Measurements from ENCODE around the gene ZNF500. TPM values are rescaled to one million over a fixed set of nuclear protein-coding genes. Genes with fewer than 3 reads are reported as not detected.

Gene ZNF500
- total and polyA plus RNA-seq, 2 donors (not counting 3 experiments of a cell fraction or from before 2014, with no cell fraction given) = 8.6 to 13.5 TPM

DNA sequence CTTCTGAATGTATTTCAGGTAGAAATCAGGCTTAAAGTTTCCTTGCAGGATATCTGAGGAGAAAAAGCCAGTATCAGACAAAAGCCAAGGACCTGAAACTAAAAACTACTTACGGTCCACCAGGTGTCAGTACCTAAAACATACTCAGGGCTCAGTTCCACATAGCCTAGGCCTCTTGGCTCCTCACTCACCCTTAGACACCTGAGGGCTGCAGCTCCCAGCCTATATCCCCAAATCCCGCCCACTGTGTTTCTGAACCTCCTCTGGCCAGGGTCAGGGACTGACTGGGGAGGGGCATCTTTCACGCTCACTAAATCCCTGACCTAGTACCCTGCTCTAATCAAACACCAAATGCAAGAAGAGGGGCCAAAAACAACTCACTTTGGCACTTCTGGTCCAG is 44.3 kb upstream of the ZNF500 start:
- TF ChIP-seq, protein P1, sequence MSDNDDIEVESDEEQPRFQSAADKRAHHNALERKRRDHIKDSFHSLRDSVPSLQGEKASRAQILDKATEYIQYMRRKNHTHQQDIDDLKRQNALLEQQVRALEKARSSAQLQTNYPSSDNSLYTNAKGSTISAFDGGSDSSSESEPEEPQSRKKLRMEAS (IDR thresholded peaks at IDR 0.05; ENCODE audit: insufficient read depth, insufficient read length) = no peak
- TF ChIP-seq, protein P2, sequence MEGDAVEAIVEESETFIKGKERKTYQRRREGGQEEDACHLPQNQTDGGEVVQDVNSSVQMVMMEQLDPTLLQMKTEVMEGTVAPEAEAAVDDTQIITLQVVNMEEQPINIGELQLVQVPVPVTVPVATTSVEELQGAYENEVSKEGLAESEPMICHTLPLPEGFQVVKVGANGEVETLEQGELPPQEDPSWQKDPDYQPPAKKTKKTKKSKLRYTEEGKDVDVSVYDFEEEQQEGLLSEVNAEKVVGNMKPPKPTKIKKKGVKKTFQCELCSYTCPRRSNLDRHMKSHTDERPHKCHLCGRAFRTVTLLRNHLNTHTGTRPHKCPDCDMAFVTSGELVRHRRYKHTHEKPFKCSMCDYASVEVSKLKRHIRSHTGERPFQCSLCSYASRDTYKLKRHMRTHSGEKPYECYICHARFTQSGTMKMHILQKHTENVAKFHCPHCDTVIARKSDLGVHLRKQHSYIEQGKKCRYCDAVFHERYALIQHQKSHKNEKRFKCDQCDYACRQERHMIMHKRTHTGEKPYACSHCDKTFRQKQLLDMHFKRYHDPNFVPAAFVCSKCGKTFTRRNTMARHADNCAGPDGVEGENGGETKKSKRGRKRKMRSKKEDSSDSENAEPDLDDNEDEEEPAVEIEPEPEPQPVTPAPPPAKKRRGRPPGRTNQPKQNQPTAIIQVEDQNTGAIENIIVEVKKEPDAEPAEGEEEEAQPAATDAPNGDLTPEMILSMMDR (IDR thresholded peaks at IDR 0.05; ENCODE audit: extremely low read depth in 1 of 2, insufficient read depth in 1 of 2, low read depth in 1 of 2, low read length in 2 of 2) = no peak
- TF ChIP-seq JUN (IDR thresholded peaks at IDR 0.05; ENCODE audit: borderline replicate concordance, insufficient read depth, insufficient read length, low read depth) = no peak
- no peak for TF ChIP-seq EZH2 (IDR thresholded peaks at IDR 0.05; ENCODE audit: borderline replicate concordance, low read depth, low read length, severe bottlenecking)
- H4K20me1 ChIP-seq (replicated peaks; ENCODE audit: control insufficient read depth, extremely low read depth, insufficient read depth, low read length) = no peaks in the 10 kb centered on the region
- H3K36me3 ChIP-seq (ENCODE audit: control insufficient read depth in 2 of 2, extremely low read depth in 1 of 2, insufficient read depth in 2 of 2, low read length in 2 of 2) = peaks cover 14 to 30% of the 10 kb centered on the region in 2 experiments
- H2AFZ ChIP-seq (ENCODE audit: low read depth, low read length) = no peak overlapping the region
- DNase-seq (ENCODE audit: low read depth, low spot score) = no peak
- no peak overlapping the region for H3K27ac ChIP-seq (ENCODE audit: insufficient read depth, low read depth, low read length)
- BruUV-seq (replicated peaks) = no TSS peak
- H3K79me2 ChIP-seq (ENCODE audit: control insufficient read depth, insufficient read depth, low read length) = no peaks in the 10 kb centered on the region
- H3K9ac ChIP-seq (replicated peaks; ENCODE audit: extremely low read depth, insufficient read depth, low read length) = no peak overlapping the region
- H3K4me1 ChIP-seq (ENCODE audit: control insufficient read depth, extremely low read depth, insufficient read depth, low read length) = no peaks in the 10 kb centered on the region
- no peak for FAIRE-seq
- no peaks in the 10 kb centered on the region for H3K9me1 ChIP-seq (replicated peaks; ENCODE audit: control insufficient read depth, extremely low read depth, insufficient read depth, low read length)
- ChIA-PET CTCF (no interaction called here), POLR2A (no interaction called here)
- dilution Hi-C loops (cut with MboI; ENCODE audit: extremely low pct_ligation_motif_present, low sequenced_read_pairs) (no loop called here), intact Hi-C loops (cut with micrococcal nuclease) (no loop called here)
- no peak overlapping the region for H3K4me3 ChIP-seq (replicated peaks in 1 of 3; ENCODE audit: insufficient read depth in 1 of 3, low read depth in 1 of 3, low read length in 3 of 3)
- no peaks in the 10 kb centered on the region for H3K9me3 ChIP-seq (replicated peaks; ENCODE audit: control insufficient read depth, insufficient read depth, low read length)
- no peak overlapping the region for H3K4me2 ChIP-seq (ENCODE audit: insufficient read depth, low read length)
- no peaks in the 10 kb centered on the region for H3K27me3 ChIP-seq (ENCODE audit: control insufficient read depth in 2 of 2, insufficient read depth in 2 of 2, low read length in 2 of 2)

DNA sequence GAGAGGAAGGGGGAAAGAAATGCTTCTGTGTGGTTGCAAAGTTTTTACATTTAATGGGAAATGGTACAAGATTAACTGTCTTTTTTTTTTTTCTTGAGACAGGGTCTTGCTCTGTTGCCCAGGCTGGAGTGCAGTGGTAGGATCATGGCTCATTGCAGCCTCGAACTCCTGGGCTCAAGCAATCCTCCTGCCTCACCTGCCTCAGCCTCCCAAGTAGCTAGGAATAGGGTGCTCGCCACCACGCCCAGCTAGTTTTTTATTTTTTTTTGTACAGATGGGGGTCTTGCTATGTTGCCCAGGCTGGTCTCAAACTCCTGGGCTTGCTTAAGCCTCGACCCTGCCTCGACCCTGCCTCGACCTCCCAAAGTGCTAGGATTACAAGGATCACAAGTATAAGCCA is 39.3 kb upstream of the ZNF500 start:
- BruUV-seq (replicated peaks) = no TSS peak
- Histone ChIP-seq H3K9ac (replicated peaks; ENCODE audit: extremely low read depth, insufficient read depth, low read length) (no peak overlapping the region), H3K9me1 (replicated peaks; ENCODE audit: control insufficient read depth, extremely low read depth, insufficient read depth, low read length) (no peaks in the 10 kb centered on the region), H3K4me3 (replicated peaks in 1 of 3; ENCODE audit: insufficient read depth in 1 of 3, low read depth in 1 of 3, low read length in 3 of 3) (no peak overlapping the region), H3K27me3 (ENCODE audit: control insufficient read depth in 2 of 2, insufficient read depth in 2 of 2, low read length in 2 of 2) (no peaks in the 10 kb centered on the region), H3K27ac (ENCODE audit: insufficient read depth, low read depth, low read length) (no peak overlapping the region), H3K4me2 (ENCODE audit: insufficient read depth, low read length) (no peak overlapping the region), H3K79me2 (ENCODE audit: control insufficient read depth, insufficient read depth, low read length) (no peaks in the 10 kb centered on the region), H3K36me3 (ENCODE audit: control insufficient read depth in 2 of 2, extremely low read depth in 1 of 2, insufficient read depth in 2 of 2, low read length in 2 of 2) (peaks cover 9 to 14% of the 10 kb centered on the region in 2 experiments), H2AFZ (ENCODE audit: low read depth, low read length) (no peak overlapping the region), H3K4me1 (ENCODE audit: control insufficient read depth, extremely low read depth, insufficient read depth, low read length) (peaks cover 7% of the 10 kb centered on the region), H4K20me1 (replicated peaks; ENCODE audit: control insufficient read depth, extremely low read depth, insufficient read depth, low read length) (no peaks in the 10 kb centered on the region), H3K9me3 (replicated peaks; ENCODE audit: control insufficient read depth, insufficient read depth, low read length) (no peaks in the 10 kb centered on the region)
- no peak for FAIRE-seq
- dilution Hi-C loops (cut with MboI; ENCODE audit: extremely low pct_ligation_motif_present, low sequenced_read_pairs) = no loop called here
- intact Hi-C loops (cut with micrococcal nuclease) = no loop called here
- ChIA-PET CTCF (no interaction called here), POLR2A (no interaction called here)
- no peak for TF ChIP-seq POLR2AphosphoS5 (IDR thresholded peaks at IDR 0.05; ENCODE audit: insufficient read depth, low read depth, low read length)
- no peak for TF ChIP-seq JUN (IDR thresholded peaks at IDR 0.05; ENCODE audit: borderline replicate concordance, insufficient read depth, insufficient read length, low read depth)
- no peak for TF ChIP-seq MYC (IDR thresholded peaks at IDR 0.05; ENCODE audit: low read depth, low read length)
- no peak for TF ChIP-seq FOS (IDR thresholded peaks at IDR 0.05; ENCODE audit: borderline replicate concordance, insufficient read depth, low read length)
- TF ChIP-seq POLR2A (IDR thresholded peaks at IDR 0.05; ENCODE audit: low read depth, low read length) = no peak
- TF ChIP-seq, protein P2 (IDR thresholded peaks at IDR 0.05; ENCODE audit: extremely low read depth in 1 of 2, insufficient read depth in 1 of 2, low read depth in 1 of 2, low read length in 2 of 2) = no peak
- TF ChIP-seq EZH2 (IDR thresholded peaks at IDR 0.05; ENCODE audit: borderline replicate concordance, low read depth, low read length, severe bottlenecking) = no peak
- TF ChIP-seq GATA2 (IDR thresholded peaks at IDR 0.05; ENCODE audit: insufficient read depth, insufficient read length, low read depth, low read length) = no peak
- TF ChIP-seq, protein P1 (IDR thresholded peaks at IDR 0.05; ENCODE audit: insufficient read depth, insufficient read length) = no peak
- DNase-seq (ENCODE audit: low read depth, low spot score) = no peak
